GM12864 (cell line): Measurements from ENCODE around the gene RASSF7.

Experiments
- DNase-seq: peaks from one replicate; pipeline ENCODE4 v3.0.0-alpha.2; 2011; ENCODE audit warnings: low read depth
- H3K4me3 ChIP-seq: 2 replicates; pipeline ENCODE4 v1.5.1; 2011; ENCODE audit warnings: mild to moderate bottlenecking, low read depth, low read length, control low read depth
- TF ChIP-seq, protein P1 (sequence below): IDR thresholded peaks from 2 replicates; pipeline ENCODE4 v1.5.1; 2011; ENCODE audit warnings: low read depth, mild to moderate bottlenecking, moderate library complexity, low read length, control low read depth, inconsistent platforms; ENCODE audit errors: missing control alignments

The RASSF7 gene

DNA sequence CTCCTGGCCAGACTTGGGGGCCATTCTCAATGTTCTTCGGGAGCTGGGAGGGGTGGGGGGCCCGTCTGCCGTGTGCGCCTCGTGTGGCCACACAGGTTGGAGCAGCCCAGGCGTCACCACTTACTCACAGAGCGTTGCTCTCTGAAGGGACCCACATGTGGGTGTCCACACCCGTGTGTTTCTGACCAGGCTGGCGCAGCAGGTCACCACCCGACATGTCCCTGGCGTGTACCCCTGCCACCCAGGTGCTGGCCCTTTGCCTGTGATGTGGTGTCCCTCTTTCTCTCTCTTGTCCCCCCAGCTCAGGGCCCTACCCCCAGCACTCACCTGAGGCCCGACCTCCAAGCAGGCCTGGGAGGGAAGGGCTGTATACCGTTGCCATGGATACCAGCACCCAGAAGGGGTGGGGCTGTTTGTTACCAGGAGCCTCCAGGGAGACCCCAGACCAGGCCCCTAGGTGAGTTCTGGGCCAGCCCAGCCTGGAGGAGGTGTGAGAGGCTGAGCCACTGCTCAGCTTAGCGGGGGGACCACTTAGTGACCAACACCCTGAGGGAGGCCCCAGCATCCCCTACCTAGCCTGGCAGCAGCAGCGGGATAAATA, 1.6 kb upstream of the RASSF7 start:
- TF ChIP-seq, protein P1, sequence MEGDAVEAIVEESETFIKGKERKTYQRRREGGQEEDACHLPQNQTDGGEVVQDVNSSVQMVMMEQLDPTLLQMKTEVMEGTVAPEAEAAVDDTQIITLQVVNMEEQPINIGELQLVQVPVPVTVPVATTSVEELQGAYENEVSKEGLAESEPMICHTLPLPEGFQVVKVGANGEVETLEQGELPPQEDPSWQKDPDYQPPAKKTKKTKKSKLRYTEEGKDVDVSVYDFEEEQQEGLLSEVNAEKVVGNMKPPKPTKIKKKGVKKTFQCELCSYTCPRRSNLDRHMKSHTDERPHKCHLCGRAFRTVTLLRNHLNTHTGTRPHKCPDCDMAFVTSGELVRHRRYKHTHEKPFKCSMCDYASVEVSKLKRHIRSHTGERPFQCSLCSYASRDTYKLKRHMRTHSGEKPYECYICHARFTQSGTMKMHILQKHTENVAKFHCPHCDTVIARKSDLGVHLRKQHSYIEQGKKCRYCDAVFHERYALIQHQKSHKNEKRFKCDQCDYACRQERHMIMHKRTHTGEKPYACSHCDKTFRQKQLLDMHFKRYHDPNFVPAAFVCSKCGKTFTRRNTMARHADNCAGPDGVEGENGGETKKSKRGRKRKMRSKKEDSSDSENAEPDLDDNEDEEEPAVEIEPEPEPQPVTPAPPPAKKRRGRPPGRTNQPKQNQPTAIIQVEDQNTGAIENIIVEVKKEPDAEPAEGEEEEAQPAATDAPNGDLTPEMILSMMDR: peak; percentile 38
- H3K4me3 ChIP-seq: no peak overlapping the region
- no peak for DNase-seq

DNA sequence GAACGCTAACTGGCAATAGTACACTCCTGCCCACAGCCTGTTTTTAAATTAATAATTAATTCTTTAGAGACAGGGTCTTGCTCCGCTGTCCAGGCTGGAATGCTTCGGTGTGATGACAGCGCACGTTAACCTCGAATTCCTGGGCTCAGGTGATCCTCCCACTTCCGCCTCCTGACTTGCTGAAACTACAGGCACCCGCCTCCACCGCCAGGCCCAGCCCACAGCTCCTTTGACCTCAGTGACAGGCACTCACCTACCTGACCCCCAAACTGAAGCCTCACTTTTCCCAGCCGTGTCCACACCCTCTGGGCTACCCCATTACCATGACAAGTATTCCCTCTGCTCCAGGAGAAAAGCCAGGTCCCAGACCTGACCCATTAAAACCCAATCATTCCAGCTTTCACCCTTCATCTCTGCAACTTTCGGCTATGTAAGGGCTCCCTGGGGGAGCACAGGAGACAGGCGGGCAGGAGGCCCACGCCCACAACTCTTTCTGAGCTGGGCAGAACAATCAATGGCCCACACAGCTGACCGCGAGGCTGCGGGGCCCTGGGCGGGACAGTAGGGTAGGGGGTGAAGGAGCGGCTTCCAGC, 962 bp upstream of the RASSF7 start:
- DNase-seq: no peak
- H3K4me3 ChIP-seq: peak overlapping the region; percentile 77
- TF ChIP-seq, protein P1: no peak

DNA sequence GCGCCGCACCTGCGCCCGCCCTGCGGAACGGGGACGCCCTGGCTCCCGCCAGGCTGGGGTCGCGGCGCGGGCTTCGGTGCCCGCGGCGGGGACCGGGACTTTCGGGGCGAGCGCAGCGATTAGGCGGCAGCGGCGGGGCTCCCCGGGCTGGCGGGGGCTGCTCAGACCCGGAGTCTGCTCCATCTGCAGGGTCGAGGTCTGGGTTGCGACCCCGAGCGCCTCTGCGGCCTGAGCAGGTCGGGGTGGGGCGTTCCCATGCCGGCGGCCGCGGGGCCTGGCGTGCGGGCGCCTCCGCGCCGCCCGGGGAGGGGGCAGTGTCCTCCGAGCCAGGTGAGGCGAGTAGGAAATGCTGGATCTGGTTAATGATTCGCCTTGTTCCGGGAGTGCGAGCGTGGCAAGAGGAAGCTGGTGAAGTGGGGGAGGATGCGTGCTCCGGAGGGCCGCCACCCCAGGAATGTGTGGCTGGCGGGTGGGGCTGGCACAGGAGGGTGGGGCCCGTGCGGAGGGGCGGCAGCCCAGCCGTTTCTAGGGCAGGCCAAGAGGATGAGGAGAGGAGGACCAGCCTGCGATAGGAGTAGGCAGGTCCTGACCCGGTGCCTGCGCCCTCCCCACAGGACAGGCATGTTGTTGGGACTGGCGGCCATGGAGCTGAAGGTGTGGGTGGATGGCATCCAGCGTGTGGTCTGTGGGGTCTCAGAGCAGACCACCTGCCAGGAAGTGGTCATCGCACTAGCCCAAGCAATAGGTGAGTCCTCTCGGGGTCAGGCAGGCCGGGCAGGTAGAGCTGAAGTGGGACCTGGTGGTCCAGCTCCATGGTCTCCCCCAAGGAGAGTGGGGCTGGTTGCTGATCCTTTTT, 606 bp downstream of the RASSF7 start:
- no peak for DNase-seq
- H3K4me3 ChIP-seq: peak overlapping the region; percentile 74
- TF ChIP-seq, protein P1: no peak

DNA sequence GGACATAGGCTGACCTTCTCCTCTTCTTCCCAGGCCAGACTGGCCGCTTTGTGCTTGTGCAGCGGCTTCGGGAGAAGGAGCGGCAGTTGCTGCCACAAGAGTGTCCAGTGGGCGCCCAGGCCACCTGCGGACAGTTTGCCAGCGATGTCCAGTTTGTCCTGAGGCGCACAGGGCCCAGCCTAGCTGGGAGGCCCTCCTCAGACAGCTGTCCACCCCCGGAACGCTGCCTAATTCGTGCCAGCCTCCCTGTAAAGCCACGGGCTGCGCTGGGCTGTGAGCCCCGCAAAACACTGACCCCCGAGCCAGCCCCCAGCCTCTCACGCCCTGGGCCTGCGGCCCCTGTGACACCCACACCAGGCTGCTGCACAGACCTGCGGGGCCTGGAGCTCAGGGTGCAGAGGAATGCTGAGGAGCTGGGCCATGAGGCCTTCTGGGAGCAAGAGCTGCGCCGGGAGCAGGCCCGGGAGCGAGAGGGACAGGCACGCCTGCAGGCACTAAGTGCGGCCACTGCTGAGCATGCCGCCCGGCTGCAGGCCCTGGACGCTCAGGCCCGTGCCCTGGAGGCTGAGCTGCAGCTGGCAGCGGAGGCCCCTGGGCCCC, 1.4 kb downstream of the RASSF7 start:
- peak overlapping the region; percentile 74 for H3K4me3 ChIP-seq
- TF ChIP-seq, protein P1: no peak
- DNase-seq: no peak

DNA sequence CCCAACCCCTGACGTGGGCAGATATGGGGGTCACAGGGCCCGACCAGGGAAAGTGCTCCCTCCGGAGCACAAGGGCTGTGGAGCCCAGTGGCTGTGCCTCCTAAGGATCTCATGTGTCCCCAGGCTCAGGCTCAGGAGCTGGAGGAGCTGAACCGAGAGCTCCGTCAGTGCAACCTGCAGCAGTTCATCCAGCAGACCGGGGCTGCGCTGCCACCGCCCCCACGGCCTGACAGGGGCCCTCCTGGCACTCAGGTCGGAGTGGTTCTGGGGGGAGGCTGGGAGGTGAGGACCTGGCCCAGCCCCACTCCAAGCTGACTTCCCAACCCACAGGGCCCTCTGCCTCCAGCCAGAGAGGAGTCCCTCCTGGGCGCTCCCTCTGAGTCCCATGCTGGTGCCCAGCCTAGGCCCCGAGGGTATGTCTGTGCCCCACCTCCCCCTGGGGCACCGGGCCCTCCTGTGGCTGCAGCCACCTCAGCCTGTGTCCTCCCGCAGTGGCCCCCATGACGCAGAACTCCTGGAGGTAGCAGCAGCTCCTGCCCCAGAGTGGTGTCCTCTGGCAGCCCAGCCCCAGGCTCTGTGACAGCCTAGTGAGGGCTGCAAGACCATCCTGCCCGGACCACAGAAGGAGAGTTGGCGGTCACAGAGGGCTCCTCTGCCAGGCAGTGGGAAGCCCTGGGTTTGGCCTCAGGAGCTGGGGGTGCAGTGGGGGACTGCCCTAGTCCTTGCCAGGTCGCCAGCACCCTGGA, 2.5 kb downstream of the RASSF7 start:
- DNase-seq: no peak
- TF ChIP-seq, protein P1: no peak
- no peak overlapping the region for H3K4me3 ChIP-seq

DNA sequence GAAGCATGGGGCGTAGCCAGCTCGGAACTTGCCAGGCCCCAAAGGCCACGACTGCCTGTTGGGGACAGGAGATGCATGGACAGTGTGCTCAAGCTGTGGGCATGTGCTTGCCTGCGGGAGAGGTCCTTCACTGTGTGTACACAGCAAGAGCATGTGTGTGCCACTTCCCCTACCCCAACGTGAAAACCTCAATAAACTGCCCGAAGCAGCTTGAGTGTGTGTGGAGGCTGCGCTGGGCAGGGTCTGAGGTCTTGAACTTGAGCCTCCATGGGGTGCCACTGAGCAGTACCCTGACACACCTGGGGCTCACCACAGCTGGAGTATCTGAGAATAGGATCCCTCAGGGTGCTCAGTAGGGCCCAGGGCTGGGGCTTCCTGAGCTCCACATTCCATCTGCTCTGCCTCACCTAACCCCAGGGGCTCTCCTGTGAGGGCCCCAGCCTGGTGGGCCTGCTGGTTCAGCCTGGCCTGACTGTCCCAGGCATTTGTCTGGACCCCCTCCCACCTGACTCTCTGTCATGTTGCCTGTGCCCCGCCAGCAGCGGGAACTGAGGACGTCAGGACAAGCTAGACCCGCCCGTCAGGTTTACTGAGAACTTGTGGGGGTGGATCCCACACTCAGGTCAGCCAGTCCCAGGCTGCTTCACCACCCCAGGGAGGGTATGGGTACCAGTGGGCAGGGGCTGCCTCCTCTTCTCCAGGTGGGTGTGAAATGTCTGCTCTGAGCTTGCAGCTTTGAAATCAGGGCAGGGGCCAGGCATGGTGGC, 3.2 kb downstream of the RASSF7 start:
- DNase-seq: no peak
- H3K4me3 ChIP-seq: no peak overlapping the region
- TF ChIP-seq, protein P1: no peak
